Osteoblast (primary cell): Measurements from ENCODE around the gene ASZ1. TPM values are rescaled to one million over a fixed set of nuclear protein-coding genes. Genes with fewer than 3 reads are reported as not detected.
A peak's percentile ranks its signal among the peaks of the same experiment; 100 is the strongest.

Source experiments
- DNase-seq: peaks from one replicate; pipeline ENCODE4 v3.0.0; 2011; ENCODE audit warnings: low spot score, mixed read lengths; ENCODE audit not compliant: insufficient read length; ENCODE audit errors: missing footprints
- H2AFZ ChIP-seq: 2 replicates; pipeline ENCODE4 v1.6.0; 2011; ENCODE audit warnings: mild to moderate bottlenecking, low read length
- H3K27ac ChIP-seq: 2 replicates; pipeline ENCODE4 v1.5.1; 2011; ENCODE audit warnings: mild to moderate bottlenecking, low read depth, low read length, moderate library complexity
- H3K27me3 ChIP-seq: 2 replicates; pipeline ENCODE4 v1.6.0; 2012; ENCODE audit warnings: mild to moderate bottlenecking, control low read depth, inconsistent platforms, low read length, moderate library complexity; ENCODE audit not compliant: insufficient read depth
- H3K36me3 ChIP-seq: 2 replicates; pipeline ENCODE4 v1.5.1; 2011; ENCODE audit warnings: mild to moderate bottlenecking, low read length, control low read depth, moderate library complexity; ENCODE audit not compliant: insufficient read depth
- H3K4me1 ChIP-seq: 2 replicates; pipeline ENCODE4 v1.5.1; 2011; ENCODE audit warnings: mild to moderate bottlenecking, low read length, control low read depth, moderate library complexity; ENCODE audit not compliant: insufficient read depth
- H3K4me2 ChIP-seq: 2 replicates; pipeline ENCODE4 v1.6.0; 2011; ENCODE audit warnings: mild to moderate bottlenecking, low read length; ENCODE audit not compliant: insufficient read depth
- H3K4me3 ChIP-seq: fragments of 200-600 bp; sonication (generic); 3 replicates; pipeline ENCODE4 v1.5.1; 2012; ENCODE audit warnings: mild to moderate bottlenecking, low read length, inconsistent platforms; ENCODE audit not compliant: insufficient read depth
- H3K79me2 ChIP-seq: 2 replicates; pipeline ENCODE4 v1.6.0; 2012; ENCODE audit warnings: mild to moderate bottlenecking, low read length, control low read depth, inconsistent platforms; ENCODE audit not compliant: insufficient read depth
- H3K9me3 ChIP-seq: 2 replicates; pipeline ENCODE4 v1.5.1; 2011; ENCODE audit warnings: low read depth, low read length, control low read depth
- H4K20me1 ChIP-seq: 2 replicates; pipeline ENCODE4 v1.6.0; 2012; ENCODE audit warnings: mild to moderate bottlenecking, low read length, control low read depth; ENCODE audit not compliant: insufficient read depth
- total RNA-seq: library from RNA; depleted of rRNA; stranded (reverse); fragments of >200 nt; gene quantifications from 2 replicates; pipeline ENCODE4 v1.2.3, GENCODE V29; 2012
- TF ChIP-seq, protein P1 (sequence below): IDR thresholded peaks from 2 replicates; pipeline ENCODE4 v1.5.1; 2011; ENCODE audit warnings: mild to moderate bottlenecking, low read depth, low read length, moderate library complexity; ENCODE audit errors: extremely low read depth

ASZ1 gene
- total RNA-seq, 1 donor = not detected

DNA sequence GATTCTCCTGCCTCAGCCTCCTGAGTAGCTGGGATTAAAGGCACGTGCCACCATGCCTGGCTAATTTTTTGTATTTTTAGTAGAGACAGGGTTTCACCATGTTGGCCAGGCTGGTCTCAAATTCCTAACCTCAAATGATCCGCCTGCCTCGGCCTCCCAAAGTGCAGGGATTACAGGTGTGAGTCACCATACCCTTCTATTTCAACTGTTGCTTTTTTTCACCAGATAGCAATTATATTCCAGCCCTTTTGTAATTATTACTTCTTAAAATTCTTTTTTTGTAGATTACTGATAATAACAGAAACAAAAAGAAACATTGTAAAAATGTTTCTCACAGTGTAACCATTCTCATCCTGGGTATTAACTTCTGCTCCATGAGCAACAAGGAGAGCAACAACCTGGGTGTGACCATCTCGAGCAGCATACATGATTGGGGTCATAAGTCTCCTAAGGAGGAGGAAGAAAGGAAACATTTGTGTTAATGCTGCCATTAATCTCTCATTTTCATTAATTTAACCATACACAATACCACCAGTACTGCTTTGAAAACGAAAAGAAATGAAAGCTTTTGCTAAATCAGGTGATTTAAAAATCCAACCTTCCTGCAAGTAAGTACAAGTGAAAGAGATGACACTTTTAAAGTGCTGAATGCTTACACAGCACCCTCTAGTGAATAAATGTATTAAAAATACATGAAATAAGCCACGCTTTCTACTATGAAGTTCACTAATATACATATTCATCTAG is 41.8 kb downstream of the ASZ1 start:
- H3K27me3 ChIP-seq = no peaks in the 10 kb centered on the region
- H3K79me2 ChIP-seq = no peaks in the 10 kb centered on the region
- no peaks in the 10 kb centered on the region for H3K36me3 ChIP-seq
- no peaks in the 10 kb centered on the region for H3K4me1 ChIP-seq
- no peaks in the 10 kb centered on the region for H3K9me3 ChIP-seq
- H3K4me2 ChIP-seq = peak overlapping the region; percentile 55
- TF ChIP-seq, protein P1, sequence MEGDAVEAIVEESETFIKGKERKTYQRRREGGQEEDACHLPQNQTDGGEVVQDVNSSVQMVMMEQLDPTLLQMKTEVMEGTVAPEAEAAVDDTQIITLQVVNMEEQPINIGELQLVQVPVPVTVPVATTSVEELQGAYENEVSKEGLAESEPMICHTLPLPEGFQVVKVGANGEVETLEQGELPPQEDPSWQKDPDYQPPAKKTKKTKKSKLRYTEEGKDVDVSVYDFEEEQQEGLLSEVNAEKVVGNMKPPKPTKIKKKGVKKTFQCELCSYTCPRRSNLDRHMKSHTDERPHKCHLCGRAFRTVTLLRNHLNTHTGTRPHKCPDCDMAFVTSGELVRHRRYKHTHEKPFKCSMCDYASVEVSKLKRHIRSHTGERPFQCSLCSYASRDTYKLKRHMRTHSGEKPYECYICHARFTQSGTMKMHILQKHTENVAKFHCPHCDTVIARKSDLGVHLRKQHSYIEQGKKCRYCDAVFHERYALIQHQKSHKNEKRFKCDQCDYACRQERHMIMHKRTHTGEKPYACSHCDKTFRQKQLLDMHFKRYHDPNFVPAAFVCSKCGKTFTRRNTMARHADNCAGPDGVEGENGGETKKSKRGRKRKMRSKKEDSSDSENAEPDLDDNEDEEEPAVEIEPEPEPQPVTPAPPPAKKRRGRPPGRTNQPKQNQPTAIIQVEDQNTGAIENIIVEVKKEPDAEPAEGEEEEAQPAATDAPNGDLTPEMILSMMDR = peak; percentile 48
- no peak overlapping the region for H3K27ac ChIP-seq
- no peak for DNase-seq
- H2AFZ ChIP-seq = no peak overlapping the region
- no peaks in the 10 kb centered on the region for H4K20me1 ChIP-seq
- H3K4me3 ChIP-seq = no peak overlapping the region

DNA sequence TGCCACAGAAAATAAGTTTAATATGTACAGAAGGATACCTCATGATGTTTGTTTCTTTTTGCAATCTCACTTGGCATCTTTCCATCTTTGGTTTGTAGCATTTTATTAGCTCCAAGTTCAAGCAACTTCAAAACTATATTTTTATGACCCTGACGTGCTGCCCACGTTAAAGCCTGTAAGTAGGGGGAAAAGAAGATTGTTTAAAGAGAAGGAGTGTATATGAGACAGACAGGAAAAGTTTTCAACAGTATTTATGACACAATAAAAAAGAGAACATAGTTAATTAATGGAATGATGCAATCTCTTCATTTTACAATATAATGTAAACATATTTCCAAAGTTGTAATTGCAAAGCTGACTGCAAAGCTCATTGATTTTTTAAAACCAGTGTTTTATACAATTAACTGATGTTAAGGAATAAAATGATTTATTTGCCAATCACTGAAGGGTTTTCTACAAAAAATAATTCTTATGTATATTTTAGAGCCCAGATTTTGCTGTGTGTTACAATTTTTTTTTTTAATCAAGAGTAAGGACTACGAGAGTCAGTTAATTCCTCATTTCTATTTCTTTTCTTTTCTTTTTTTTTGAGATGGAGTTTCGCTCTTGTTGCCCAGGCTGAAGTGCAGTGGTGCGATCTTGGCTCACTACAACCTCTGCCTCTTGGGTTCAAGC is 42.5 kb downstream of the ASZ1 start:
- no peak overlapping the region for H3K27ac ChIP-seq
- H3K27me3 ChIP-seq = no peaks in the 10 kb centered on the region
- no peaks in the 10 kb centered on the region for H3K9me3 ChIP-seq
- H3K4me2 ChIP-seq = no peak overlapping the region
- no peak overlapping the region for H2AFZ ChIP-seq
- no peak for DNase-seq
- no peaks in the 10 kb centered on the region for H4K20me1 ChIP-seq
- H3K79me2 ChIP-seq = no peaks in the 10 kb centered on the region
- H3K4me3 ChIP-seq = no peak overlapping the region
- H3K4me1 ChIP-seq = no peaks in the 10 kb centered on the region
- TF ChIP-seq, protein P1 = no peak
- no peaks in the 10 kb centered on the region for H3K36me3 ChIP-seq

DNA sequence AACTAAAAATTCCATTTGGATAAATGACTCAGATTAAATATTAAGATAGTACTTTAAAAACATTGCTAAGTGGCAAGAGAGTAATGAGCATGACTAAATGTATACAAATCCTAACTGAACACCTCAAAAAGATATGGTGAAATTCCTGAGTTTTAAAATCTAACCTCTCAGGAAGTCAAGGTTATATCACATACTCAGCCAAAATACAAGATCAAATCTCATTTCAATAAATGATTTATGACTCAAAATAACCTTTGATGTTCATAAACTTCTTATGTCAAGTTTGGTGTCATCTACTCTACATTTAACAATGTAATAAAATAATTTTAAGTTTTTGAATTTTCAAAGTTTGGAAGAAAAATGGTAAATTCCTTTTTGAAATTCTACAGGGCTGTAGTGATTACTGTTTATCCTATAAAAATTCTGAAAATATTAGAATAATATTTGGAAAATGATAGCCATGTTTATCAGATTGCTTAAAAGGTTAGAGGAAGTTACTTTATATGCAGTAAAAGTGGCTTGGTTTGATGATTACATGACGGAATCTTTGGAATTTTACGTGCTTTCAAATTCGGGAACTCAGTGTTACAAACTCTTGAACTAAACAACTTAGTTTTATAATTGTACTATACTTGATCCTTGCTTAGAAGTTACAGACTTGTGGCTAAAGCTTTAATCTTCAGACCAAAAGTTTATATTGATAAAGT is 43.7 kb downstream of the ASZ1 start:
- Histone ChIP-seq H2AFZ (no peak overlapping the region), H3K4me3 (no peak overlapping the region), H3K36me3 (no peaks in the 10 kb centered on the region), H3K79me2 (no peaks in the 10 kb centered on the region), H3K27me3 (no peaks in the 10 kb centered on the region), H3K4me1 (no peaks in the 10 kb centered on the region), H3K9me3 (no peaks in the 10 kb centered on the region), H4K20me1 (no peaks in the 10 kb centered on the region), H3K4me2 (no peak overlapping the region), H3K27ac (no peak overlapping the region)
- TF ChIP-seq, protein P1 = no peak
- no peak for DNase-seq

DNA sequence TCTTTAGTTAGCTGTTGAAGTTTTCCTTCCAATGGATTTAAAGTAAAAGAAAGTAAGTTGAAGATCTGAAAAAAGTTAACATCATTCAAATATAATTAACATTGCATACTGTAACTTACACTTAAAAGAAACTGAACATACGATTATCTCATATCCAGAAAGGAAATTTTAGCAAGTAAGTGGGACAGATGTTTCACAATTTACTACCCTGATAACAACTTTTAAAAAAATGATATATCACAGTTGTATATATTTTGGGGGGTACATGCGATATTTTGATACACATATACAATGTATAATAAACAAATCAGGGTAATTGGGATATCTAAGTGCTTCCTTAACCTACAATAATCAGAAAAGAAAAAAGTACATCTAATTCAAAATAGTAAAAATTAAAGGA is 44.2 kb downstream of the ASZ1 start:
- Histone ChIP-seq H3K36me3 (no peaks in the 10 kb centered on the region), H3K27ac (no peak overlapping the region), H3K27me3 (no peaks in the 10 kb centered on the region), H2AFZ (no peak overlapping the region), H3K4me2 (no peak overlapping the region), H3K79me2 (no peaks in the 10 kb centered on the region), H3K9me3 (no peaks in the 10 kb centered on the region), H3K4me1 (no peaks in the 10 kb centered on the region), H4K20me1 (no peaks in the 10 kb centered on the region), H3K4me3 (no peak overlapping the region)
- TF ChIP-seq, protein P1 = no peak
- no peak for DNase-seq
